Measurements from ENCODE around the gene PSPN. TPM values are rescaled to one million over a fixed set of nuclear protein-coding genes. Genes with fewer than 3 reads are reported as not detected.
A peak's percentile ranks its signal among the peaks of the same experiment; 100 is the strongest.

The PSPN gene
- total and polyA plus RNA-seq, 12 donors = 0.48 to 3.6 (median 1.2) TPM

- intact Hi-C loops (cut with DNase I) = no loop called here
- TF ChIP-seq CTCF (IDR thresholded peaks at IDR 0.05) (no peak), POLR2A (IDR thresholded peaks at IDR 0.05) (no peak)
- Histone ChIP-seq H3K36me3 (replicated peaks in 1 of 2) (peaks cover 0 to 31% of the 10 kb centered on the region in 2 donors), H3K4me1 (replicated peaks in 1 of 2) (no peaks in the 10 kb centered on the region), H3K27ac (peak overlapping the region in 2 of 5 donors; percentile 50 to 73), H3K27me3 (no peaks in the 10 kb centered on the region), H3K4me3 (no peak overlapping the region), H3K9me3 (replicated peaks in 1 of 3) (no peaks in the 10 kb centered on the region)
- DNase-seq = no peak
- WGBS, 4 donors = 55 to 72% (median 62%) methylated on average over 4 to 12 of the region's 12 CpGs
These were observed 36.3 kb upstream of the PSPN start for GRCh38 chr19:6412061-6412446.

- TF ChIP-seq POLR2A (IDR thresholded peaks at IDR 0.05) = no peak
- TF ChIP-seq CTCF (IDR thresholded peaks at IDR 0.05) = no peak
- Histone ChIP-seq H3K27me3 (no peaks in the 10 kb centered on the region), H3K4me3 (no peak overlapping the region), H3K4me1 (replicated peaks in 1 of 2) (no peaks in the 10 kb centered on the region), H3K36me3 (replicated peaks in 1 of 2) (peaks cover 0 to 4% of the 10 kb centered on the region in 2 donors), H3K9me3 (replicated peaks in 1 of 3) (no peaks in the 10 kb centered on the region), H3K27ac (no peak overlapping the region)
- intact Hi-C loops (cut with DNase I) = no loop called here
- no peak for DNase-seq
- 88 to 98% (median 94%) methylated on average over 6 of the region's 6 CpGs for WGBS, 4 donors
These were observed 33.6 kb upstream of the PSPN start for GRCh38 chr19:6409346-6409745.

GRCh38 chr19:6406401-6406800, 30.7 kb upstream of the PSPN start:
- Histone ChIP-seq H3K27ac (no peak overlapping the region), H3K27me3 (no peaks in the 10 kb centered on the region), H3K4me3 (no peak overlapping the region), H3K4me1 (replicated peaks in 1 of 2) (peaks cover 0 to 5% of the 10 kb centered on the region in 2 donors), H3K36me3 (replicated peaks in 1 of 2) (no peaks in the 10 kb centered on the region), H3K9me3 (replicated peaks in 1 of 3) (no peaks in the 10 kb centered on the region)
- WGBS, 4 donors = 72 to 84% (median 75%) methylated on average over 5 of the region's 5 CpGs
- intact Hi-C loops (cut with DNase I) = no loop called here
- TF ChIP-seq POLR2A (IDR thresholded peaks at IDR 0.05) (no peak), CTCF (IDR thresholded peaks at IDR 0.05) (no peak)
- DNase-seq = no peak

GRCh38 chr19:6402837-6403608, 27.3 kb upstream of the PSPN start:
- no peak overlapping the region for H3K4me3 ChIP-seq
- WGBS, 4 donors = 48 to 67% (median 60%) methylated on average over 17 to 22 of the region's 22 CpGs
- no peaks in the 10 kb centered on the region for H3K9me3 ChIP-seq (replicated peaks in 1 of 3)
- H3K4me1 ChIP-seq (replicated peaks in 1 of 2) = peaks cover 0 to 5% of the 10 kb centered on the region in 2 donors
- peak in 2 of 7 donors; percentile 42 to 88 for DNase-seq
- no peak for TF ChIP-seq POLR2A (IDR thresholded peaks at IDR 0.05)
- TF ChIP-seq CTCF (IDR thresholded peaks at IDR 0.05) = no peak
- no peaks in the 10 kb centered on the region for H3K27me3 ChIP-seq
- H3K27ac ChIP-seq = peak overlapping the region in 1 of 5 donors; percentile 26
- H3K36me3 ChIP-seq (replicated peaks in 1 of 2) = no peaks in the 10 kb centered on the region
- intact Hi-C loops (cut with DNase I) = no loop called here

Data from adrenal gland (tissue), 12 donors.